GM12872 (cell line): ENCODE data around the gene FBXW8.

Source experiments
- TF ChIP-seq, protein P1 (sequence below): IDR thresholded peaks from 3 replicates; pipeline ENCODE4 v1.5.1; 2011; ENCODE audit warnings: low read depth, mild to moderate bottlenecking, low read length, moderate library complexity; ENCODE audit not compliant: insufficient read depth

The FBXW8 gene, protein sequence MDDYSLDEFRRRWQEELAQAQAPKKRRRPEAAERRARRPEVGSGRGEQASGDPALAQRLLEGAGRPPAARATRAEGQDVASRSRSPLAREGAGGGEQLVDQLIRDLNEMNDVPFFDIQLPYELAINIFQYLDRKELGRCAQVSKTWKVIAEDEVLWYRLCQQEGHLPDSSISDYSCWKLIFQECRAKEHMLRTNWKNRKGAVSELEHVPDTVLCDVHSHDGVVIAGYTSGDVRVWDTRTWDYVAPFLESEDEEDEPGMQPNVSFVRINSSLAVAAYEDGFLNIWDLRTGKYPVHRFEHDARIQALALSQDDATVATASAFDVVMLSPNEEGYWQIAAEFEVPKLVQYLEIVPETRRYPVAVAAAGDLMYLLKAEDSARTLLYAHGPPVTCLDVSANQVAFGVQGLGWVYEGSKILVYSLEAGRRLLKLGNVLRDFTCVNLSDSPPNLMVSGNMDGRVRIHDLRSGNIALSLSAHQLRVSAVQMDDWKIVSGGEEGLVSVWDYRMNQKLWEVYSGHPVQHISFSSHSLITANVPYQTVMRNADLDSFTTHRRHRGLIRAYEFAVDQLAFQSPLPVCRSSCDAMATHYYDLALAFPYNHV

GRCh38 chr12:116910645-116911451, at the start of gene FBXW8:
TSS of gene FBXW8 (plus strand) at chr12:116910950. CDS start at chr12:116911038, 88 bp downstream.
- TF ChIP-seq, protein P1, sequence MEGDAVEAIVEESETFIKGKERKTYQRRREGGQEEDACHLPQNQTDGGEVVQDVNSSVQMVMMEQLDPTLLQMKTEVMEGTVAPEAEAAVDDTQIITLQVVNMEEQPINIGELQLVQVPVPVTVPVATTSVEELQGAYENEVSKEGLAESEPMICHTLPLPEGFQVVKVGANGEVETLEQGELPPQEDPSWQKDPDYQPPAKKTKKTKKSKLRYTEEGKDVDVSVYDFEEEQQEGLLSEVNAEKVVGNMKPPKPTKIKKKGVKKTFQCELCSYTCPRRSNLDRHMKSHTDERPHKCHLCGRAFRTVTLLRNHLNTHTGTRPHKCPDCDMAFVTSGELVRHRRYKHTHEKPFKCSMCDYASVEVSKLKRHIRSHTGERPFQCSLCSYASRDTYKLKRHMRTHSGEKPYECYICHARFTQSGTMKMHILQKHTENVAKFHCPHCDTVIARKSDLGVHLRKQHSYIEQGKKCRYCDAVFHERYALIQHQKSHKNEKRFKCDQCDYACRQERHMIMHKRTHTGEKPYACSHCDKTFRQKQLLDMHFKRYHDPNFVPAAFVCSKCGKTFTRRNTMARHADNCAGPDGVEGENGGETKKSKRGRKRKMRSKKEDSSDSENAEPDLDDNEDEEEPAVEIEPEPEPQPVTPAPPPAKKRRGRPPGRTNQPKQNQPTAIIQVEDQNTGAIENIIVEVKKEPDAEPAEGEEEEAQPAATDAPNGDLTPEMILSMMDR, result no peak

DNA sequence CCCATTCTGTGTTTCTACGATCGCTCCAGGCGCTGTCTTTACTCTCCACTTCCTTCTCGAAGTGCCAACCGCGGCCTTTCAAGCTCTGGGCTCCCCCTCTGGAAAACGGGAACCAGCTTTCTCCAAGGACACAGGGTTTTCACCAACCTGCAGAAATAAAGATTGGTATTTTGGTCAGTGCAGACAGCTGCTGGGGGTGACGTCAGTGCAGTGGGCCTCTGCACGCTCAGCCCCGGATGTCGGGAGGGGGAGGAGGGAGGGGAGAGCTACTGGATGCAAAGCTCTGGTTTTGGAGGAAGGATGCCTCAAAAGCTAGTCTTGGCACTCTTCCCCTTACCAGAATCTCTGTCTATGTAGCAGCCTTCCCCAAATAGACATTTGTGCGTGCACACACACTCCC, 49.4 kb upstream of the FBXW8 start:
- TF ChIP-seq, protein P1, result no peak

DNA sequence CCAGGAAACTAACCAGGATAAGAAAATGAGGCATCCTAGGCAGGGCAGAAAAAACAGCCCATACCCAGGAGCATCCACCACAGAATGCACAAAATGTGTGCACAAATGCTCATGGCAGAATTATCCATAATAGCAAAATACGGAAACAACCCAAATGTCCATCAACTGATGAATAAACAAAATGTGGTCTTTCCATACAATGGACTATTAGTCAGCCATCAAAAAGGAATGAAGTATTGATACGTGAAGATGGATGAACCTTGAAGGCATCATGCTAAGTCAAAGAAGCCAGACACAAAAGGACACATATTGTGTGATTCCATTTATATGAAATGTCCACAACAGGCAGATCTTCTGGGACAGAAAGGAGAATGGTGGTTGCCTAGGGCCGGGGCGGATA, 48.6 kb upstream of the FBXW8 start:
- TF ChIP-seq, protein P1, result no peak

- TF ChIP-seq, protein P1, result peak; percentile 84
Measured at GRCh38 chr12:116863275-116863767, 47.4 kb upstream of the FBXW8 start.

GRCh38 chr12:116864371-116865160, 46.2 kb upstream of the FBXW8 start:
- TF ChIP-seq, protein P1, result no peak

DNA sequence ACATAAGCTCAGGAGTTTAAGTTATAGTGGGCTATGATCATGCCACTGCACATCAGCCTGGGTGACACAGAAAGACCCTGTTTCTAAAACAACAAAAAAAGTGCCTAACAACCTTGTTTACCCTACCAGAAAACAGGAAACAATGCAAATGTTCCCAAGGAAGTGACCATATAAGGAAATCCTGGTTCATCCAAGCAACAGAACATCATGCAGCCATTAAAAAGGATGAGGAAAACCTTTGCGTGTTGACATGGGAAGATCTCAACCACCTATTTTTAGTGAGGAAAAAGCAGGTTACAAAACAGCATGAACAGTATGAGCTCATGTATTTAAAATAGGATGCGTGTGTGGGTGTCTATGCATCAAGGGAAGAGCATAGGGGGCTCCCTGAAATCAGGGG, 43.2 kb upstream of the FBXW8 start:
- TF ChIP-seq, protein P1, result no peak
